Measurements from ENCODE around the gene HELZ. TPM values are rescaled to one million over a fixed set of nuclear protein-coding genes. Genes with fewer than 3 reads are reported as not detected.
"Not testable (repeated sequence)": the region's sequence is repeated elsewhere in the genome, so short reads cannot be mapped to it uniquely, and the experiment has no call there.

HELZ gene
- total RNA-seq, 1 donor from 2014 or later: 39.1 TPM

- no peaks in the 10 kb centered on the region for H3K27me3 Mint-ChIP-seq (ENCODE audit: low read depth)
- no peak overlapping the region for H3K27ac Mint-ChIP-seq (ENCODE audit: unreplicated experiment)
- no peak overlapping the region for H3K4me3 Mint-ChIP-seq
- no peaks in the 10 kb centered on the region for H3K36me3 Mint-ChIP-seq (ENCODE audit: low read depth)
- no peaks in the 10 kb centered on the region for H3K4me1 Mint-ChIP-seq
- no peaks in the 10 kb centered on the region for H3K9me3 Mint-ChIP-seq
- no peak for DNase-seq (ENCODE audit: low read depth, low spot score)
- TF ChIP-seq, protein P1, sequence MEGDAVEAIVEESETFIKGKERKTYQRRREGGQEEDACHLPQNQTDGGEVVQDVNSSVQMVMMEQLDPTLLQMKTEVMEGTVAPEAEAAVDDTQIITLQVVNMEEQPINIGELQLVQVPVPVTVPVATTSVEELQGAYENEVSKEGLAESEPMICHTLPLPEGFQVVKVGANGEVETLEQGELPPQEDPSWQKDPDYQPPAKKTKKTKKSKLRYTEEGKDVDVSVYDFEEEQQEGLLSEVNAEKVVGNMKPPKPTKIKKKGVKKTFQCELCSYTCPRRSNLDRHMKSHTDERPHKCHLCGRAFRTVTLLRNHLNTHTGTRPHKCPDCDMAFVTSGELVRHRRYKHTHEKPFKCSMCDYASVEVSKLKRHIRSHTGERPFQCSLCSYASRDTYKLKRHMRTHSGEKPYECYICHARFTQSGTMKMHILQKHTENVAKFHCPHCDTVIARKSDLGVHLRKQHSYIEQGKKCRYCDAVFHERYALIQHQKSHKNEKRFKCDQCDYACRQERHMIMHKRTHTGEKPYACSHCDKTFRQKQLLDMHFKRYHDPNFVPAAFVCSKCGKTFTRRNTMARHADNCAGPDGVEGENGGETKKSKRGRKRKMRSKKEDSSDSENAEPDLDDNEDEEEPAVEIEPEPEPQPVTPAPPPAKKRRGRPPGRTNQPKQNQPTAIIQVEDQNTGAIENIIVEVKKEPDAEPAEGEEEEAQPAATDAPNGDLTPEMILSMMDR (conservative IDR thresholded peaks at IDR 0.05): no peak
Observed at GRCh38 chr17:67126983-67127382, 118.0 kb downstream of the HELZ start.

DNA sequence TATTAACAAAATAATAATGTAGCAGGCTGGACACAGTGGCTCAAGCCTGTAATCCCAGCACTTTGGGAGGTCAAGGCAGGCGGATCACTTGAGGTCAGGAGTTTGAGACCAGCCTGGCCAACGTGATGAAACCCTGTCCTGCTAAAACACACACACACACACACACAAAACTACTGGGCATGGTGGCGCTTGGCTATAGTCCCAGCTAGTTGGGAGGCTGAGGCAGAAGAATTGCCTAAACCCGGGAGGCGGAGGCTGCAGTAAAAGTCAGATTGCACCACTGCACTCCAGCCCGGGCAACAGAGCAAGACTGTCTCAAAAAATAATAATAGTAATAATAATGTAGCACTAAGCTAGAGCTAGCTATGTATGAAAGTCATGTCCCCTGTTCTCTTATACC is 118.5 kb downstream of the HELZ start:
- not testable (repeated sequence) for H3K27ac Mint-ChIP-seq (ENCODE audit: unreplicated experiment); H3K9me3 Mint-ChIP-seq; H3K4me3 Mint-ChIP-seq; H3K4me1 Mint-ChIP-seq; H3K27me3 Mint-ChIP-seq (ENCODE audit: low read depth); H3K36me3 Mint-ChIP-seq (ENCODE audit: low read depth); DNase-seq (ENCODE audit: low read depth, low spot score)

DNA sequence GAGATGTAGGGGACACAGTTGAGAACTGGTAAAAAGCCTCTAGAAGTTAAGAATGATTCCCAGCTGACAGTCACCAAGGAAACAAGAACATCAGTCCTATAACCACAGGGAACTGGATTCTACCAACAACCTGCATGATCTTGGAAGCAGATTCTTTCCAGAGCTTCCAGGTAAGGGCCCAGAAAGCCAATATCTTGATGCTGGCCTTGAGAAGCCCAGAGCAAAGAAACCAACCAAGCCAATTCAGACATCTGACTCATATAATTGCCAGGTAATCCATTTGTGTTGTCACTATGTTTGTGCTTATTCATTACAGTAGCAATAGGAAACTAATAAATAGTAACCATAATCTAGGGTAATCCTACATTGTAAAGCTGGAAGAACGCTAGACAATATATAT is 119.1 kb downstream of the HELZ start:
- DNase-seq (ENCODE audit: low read depth, low spot score): no peak
- no peak overlapping the region for H3K27ac Mint-ChIP-seq (ENCODE audit: unreplicated experiment)
- TF ChIP-seq, protein P1 (conservative IDR thresholded peaks at IDR 0.05): no peak
- H3K36me3 Mint-ChIP-seq (ENCODE audit: low read depth): no peaks in the 10 kb centered on the region
- H3K4me1 Mint-ChIP-seq: no peaks in the 10 kb centered on the region
- H3K9me3 Mint-ChIP-seq: no peaks in the 10 kb centered on the region
- H3K4me3 Mint-ChIP-seq: no peak overlapping the region
- no peaks in the 10 kb centered on the region for H3K27me3 Mint-ChIP-seq (ENCODE audit: low read depth)

GRCh38 chr17:67125417-67125816 is 119.6 kb downstream of the HELZ start:
- no peaks in the 10 kb centered on the region for H3K9me3 Mint-ChIP-seq

GRCh38 chr17:67124450-67125148 is 120.4 kb downstream of the HELZ start:
- Mint-ChIP-seq H3K9me3 (no peaks in the 10 kb centered on the region), H3K4me3 (no peak overlapping the region), H3K27me3 (ENCODE audit: low read depth) (no peaks in the 10 kb centered on the region), H3K4me1 (no peaks in the 10 kb centered on the region), H3K27ac (ENCODE audit: unreplicated experiment) (no peak overlapping the region), H3K36me3 (ENCODE audit: low read depth) (peaks cover 5% of the 10 kb centered on the region)
- DNase-seq (ENCODE audit: low read depth, low spot score): no peak
- TF ChIP-seq, protein P1 (conservative IDR thresholded peaks at IDR 0.05): no peak

More at GRCh38 chr17:67125417-67125816, 119.6 kb downstream of the HELZ start:
- Mint-ChIP-seq H3K4me3 (no peak overlapping the region), H3K36me3 (ENCODE audit: low read depth) (peaks cover under 1% of the 10 kb centered on the region), H3K27ac (ENCODE audit: unreplicated experiment) (no peak overlapping the region), H3K4me1 (no peaks in the 10 kb centered on the region), H3K27me3 (ENCODE audit: low read depth) (no peaks in the 10 kb centered on the region)
- DNase-seq (ENCODE audit: low read depth, low spot score): no peak
- TF ChIP-seq, protein P1 (conservative IDR thresholded peaks at IDR 0.05): no peak

GRCh38 chr17:67123699-67124098 is 121.3 kb downstream of the HELZ start:
- Mint-ChIP-seq H3K4me1 (no peaks in the 10 kb centered on the region), H3K4me3 (no peak overlapping the region)
- TF ChIP-seq, protein P1 (conservative IDR thresholded peaks at IDR 0.05): no peak

More at GRCh38 chr17:67123699-67124098, 121.3 kb downstream of the HELZ start:
- no peak overlapping the region for H3K27ac Mint-ChIP-seq (ENCODE audit: unreplicated experiment)
- no peak for DNase-seq (ENCODE audit: low read depth, low spot score)
- no peaks in the 10 kb centered on the region for H3K27me3 Mint-ChIP-seq (ENCODE audit: low read depth)
- peaks cover 3% of the 10 kb centered on the region for H3K9me3 Mint-ChIP-seq
- peaks cover 9% of the 10 kb centered on the region for H3K36me3 Mint-ChIP-seq (ENCODE audit: low read depth)
